GM21528 (cell line): ENCODE data around the gene ZNF574.
"Not testable (repeated sequence)": the region's sequence is repeated elsewhere in the genome, so short reads cannot be mapped to it uniquely, and the experiment has no call there.

ENCODE experiments used
- ATAC-seq: cut with Tn5 transposase; IDR thresholded peaks from one replicate; pipeline ENCODE4 v1.9.1; 2021; ENCODE audit warnings: mild to moderate bottlenecking, moderate library complexity; ENCODE audit not compliant: unreplicated experiment, low FRiP score

The ZNF574 gene

GRCh38 chr19:42095814-42096230 is 19.9 kb downstream of the ZNF574 start:
- no peak for ATAC-seq

GRCh38 chr19:42096255-42096837 is 20.4 kb downstream of the ZNF574 start:
- no peak for ATAC-seq

- ATAC-seq, result no peak
Observed at GRCh38 chr19:42097461-42097860, 21.5 kb downstream of the ZNF574 start.

- ATAC-seq, result no peak
Observed at GRCh38 chr19:42098781-42099180, 22.8 kb downstream of the ZNF574 start.

GRCh38 chr19:42099336-42099925 is 23.5 kb downstream of the ZNF574 start:
- no peak for ATAC-seq

GRCh38 chr19:42100241-42100640 is 24.3 kb downstream of the ZNF574 start:
- ATAC-seq, result not testable (repeated sequence)

- no peak for ATAC-seq
Observed at GRCh38 chr19:42102877-42103276, 26.9 kb downstream of the ZNF574 start.

- no peak for ATAC-seq
Observed at GRCh38 chr19:42105368-42105767, 29.4 kb downstream of the ZNF574 start.

- no peak for ATAC-seq
Observed at GRCh38 chr19:42108527-42109389, 32.8 kb downstream of the ZNF574 start.

GRCh38 chr19:42109896-42110295 is 33.9 kb downstream of the ZNF574 start:
- no peak for ATAC-seq

GRCh38 chr19:42110658-42111057 is 34.7 kb downstream of the ZNF574 start:
- no peak for ATAC-seq

- ATAC-seq, result no peak
Observed at GRCh38 chr19:42111384-42111783, 35.4 kb downstream of the ZNF574 start.

- ATAC-seq, result no peak
Observed at GRCh38 chr19:42111811-42112210, 35.8 kb downstream of the ZNF574 start.

GRCh38 chr19:42113641-42114348 is 37.8 kb downstream of the ZNF574 start:
- ATAC-seq, result no peak

GRCh38 chr19:42114412-42114811 is 38.4 kb downstream of the ZNF574 start:
- no peak for ATAC-seq

GRCh38 chr19:42115219-42115618 is 39.3 kb downstream of the ZNF574 start:
- ATAC-seq, result no peak

- ATAC-seq, result no peak
Observed at GRCh38 chr19:42115705-42116104, 39.7 kb downstream of the ZNF574 start.

GRCh38 chr19:42116308-42117075 is 40.5 kb downstream of the ZNF574 start:
- no peak for ATAC-seq

- ATAC-seq, result no peak
Observed at GRCh38 chr19:42117076-42117475, 41.1 kb downstream of the ZNF574 start.

GRCh38 chr19:42120276-42120980 is 44.5 kb downstream of the ZNF574 start:
- ATAC-seq, result no peak
